K562 (cell line): ENCODE results near the gene SEZ6L. TPM values are rescaled to one million over a fixed set of nuclear protein-coding genes. Genes with fewer than 3 reads are reported as not detected.

Experiments
- ATAC-seq: fragments of 200-7000 bp; cut with Tn5 transposase; 3 replicates; pipeline ENCODE4 v1.9.1; 2020; ENCODE audit warnings: moderate library complexity
- BruUV-seq: library from RNA; stranded (reverse); fragments of 400-500 nt; replicated peaks from 2 replicates; lab custom pipeline; 2021; lab: Mats Ljungman, UMichigan
- CTCF ChIA-PET: fragments of 300-600 bp; formaldehyde crosslinking; extraction: SDS; loops from one replicate; lab custom pipeline; 2021; ENCODE audit warnings: low intra/inter-chr PET ratio; lab: Yijun Ruan, JAX
- POLR2A ChIA-PET: fragments of 300-600, 350-650 bp; sonication (Branson Sonifier 250); formaldehyde crosslinking; extraction: SDS; loops from one replicate; lab custom pipeline; 2021; ENCODE audit warnings: antibody characterized with exemption, inconsistent platforms; lab: Yijun Ruan, JAX
- DNase-seq, 4 experiments: peaks; one replicate each; pipeline versions ENCODE4 v3.0.0 to v3.0.0-alpha.2; 2011 to 2018; ENCODE audit warnings: low spot score in 3 of 4, mixed read lengths in 3 of 4; ENCODE audit errors: extremely low read depth in 1 of 4
- FAIRE-seq: peaks from 2 replicates; lab custom pipeline; 2011; peaks lifted over from hg19 to GRCh38; lab: Jason Lieb, UNC
- H2AFZ ChIP-seq: 2 replicates; pipeline ENCODE4 v1.6.0; 2011; ENCODE audit warnings: low read depth, low read length, control low read depth, inconsistent platforms
- H3K27ac ChIP-seq: fragments of 200-600 bp; 3 replicates; pipeline ENCODE4 v1.8.0; 2011; ENCODE audit warnings: low read depth, mild to moderate bottlenecking, control low read depth, inconsistent platforms, low read length, moderate library complexity, mixed read lengths; ENCODE audit errors: extremely low read depth
- H3K27me3 ChIP-seq, 2 experiments: fragments of 300-600 bp in 1 of 2; 2 replicates in 1 of 2; 3 replicates in 1 of 2; pipeline versions ENCODE4 v1.6.0 to v1.8.0; 2011; ENCODE audit warnings: inconsistent platforms in 2 of 2, low read length in 2 of 2, mild to moderate bottlenecking in 1 of 2, mixed read lengths in 1 of 2, moderate library complexity in 1 of 2; ENCODE audit not compliant: control insufficient read depth in 2 of 2, insufficient read depth in 2 of 2
- H3K36me3 ChIP-seq: fragments of 300-600 bp; 3 replicates; pipeline ENCODE4 v1.8.0; 2011; ENCODE audit warnings: mild to moderate bottlenecking, low read length, inconsistent platforms; ENCODE audit not compliant: control insufficient read depth, insufficient read depth
- H3K4me1 ChIP-seq, 2 experiments: fragments of 200-600 bp in 1 of 2; replicated peaks in 1 of 2; 2 replicates in 1 of 2; 3 replicates in 1 of 2; pipeline versions ENCODE4 v1.5.1 to v1.8.0; 2011; ENCODE audit warnings: inconsistent platforms in 2 of 2, low read length in 2 of 2, mild to moderate bottlenecking in 1 of 2, mixed read lengths in 1 of 2, moderate library complexity in 1 of 2; ENCODE audit not compliant: control insufficient read depth in 2 of 2, insufficient read depth in 2 of 2
- H3K4me2 ChIP-seq: 2 replicates; pipeline ENCODE4 v1.6.1; 2011; ENCODE audit warnings: low read length, control low read depth, inconsistent platforms, mixed read lengths; ENCODE audit not compliant: insufficient read depth
- H3K4me3 ChIP-seq: fragments of 200-600 bp; sonication (generic), shearing (Covaris generic); 2 replicates; pipeline ENCODE4 v1.5.1; 2016; ENCODE audit warnings: control low read depth, inconsistent platforms
- H3K79me2 ChIP-seq: fragments of 200-600 bp; 3 replicates; pipeline ENCODE4 v1.8.0; 2011; ENCODE audit warnings: low read length, inconsistent platforms; ENCODE audit not compliant: control insufficient read depth, insufficient read depth
- H3K9ac ChIP-seq, 2 experiments: 2 replicates each; pipeline versions ENCODE4 v1.6.0 to v1.6.1; 2011; ENCODE audit warnings: low read depth in 2 of 2, low read length in 2 of 2, control low read depth in 1 of 2, inconsistent platforms in 1 of 2, mild to moderate bottlenecking in 1 of 2, mixed read lengths in 1 of 2; ENCODE audit not compliant: insufficient read depth in 1 of 2
- H3K9me1 ChIP-seq: one replicate; pipeline ENCODE4 v1.6.0; 2011; ENCODE audit warnings: inconsistent platforms, mild to moderate bottlenecking, low read length, moderate library complexity; ENCODE audit not compliant: control insufficient read depth, insufficient read depth
- H3K9me3 ChIP-seq: replicated peaks from 2 replicates; pipeline ENCODE4 v1.5.1; 2011; ENCODE audit warnings: low read depth, low read length, inconsistent platforms; ENCODE audit not compliant: control insufficient read depth, insufficient read depth
- H4K20me1 ChIP-seq: replicated peaks from 2 replicates; pipeline ENCODE4 v1.6.1; 2011; ENCODE audit warnings: low read length, inconsistent platforms, mixed read lengths; ENCODE audit not compliant: control insufficient read depth, insufficient read depth
- CLOCK ChIP-seq: fragments of 250-450 bp; sonication (Bioruptor Pico); IDR thresholded peaks from 2 replicates; pipeline ENCODE4 v1.4.0; 2020; ENCODE audit warnings: mild to moderate bottlenecking, moderate library complexity, borderline replicate concordance
- CTCF ChIP-seq, 3 experiments: IDR thresholded peaks in 2 of 3; conservative IDR thresholded peaks in 1 of 3; 2 replicates each; pipeline ENCODE4 v1.5.1; 2011 to 2012; ENCODE audit warnings: low read length in 3 of 3, mild to moderate bottlenecking in 3 of 3, control low read depth in 2 of 3, improper control_type of control experiment in 1 of 3, inconsistent platforms in 1 of 3, low read depth in 1 of 3, mixed read lengths in 1 of 3, moderate library complexity in 1 of 3; ENCODE audit not compliant: insufficient read depth in 2 of 3
- MCM2 ChIP-seq: fragments of 450-650 bp; IDR thresholded peaks from 2 replicates; pipeline ENCODE4 v1.6.1; 2017; ENCODE audit warnings: low read depth, mild to moderate bottlenecking
- MXI1 ChIP-seq: IDR thresholded peaks from 2 replicates; pipeline ENCODE4 v1.6.1; 2011; ENCODE audit warnings: low read depth, mild to moderate bottlenecking, improper control_type of control experiment, low read length
- PATZ1 ChIP-seq: fragments of 250-450 bp; sonication (Bioruptor Pico); IDR thresholded peaks from 2 replicates; pipeline ENCODE4 v1.5.0; 2020; ENCODE audit warnings: mild to moderate bottlenecking, borderline replicate concordance
- PCBP1 ChIP-seq: fragments of 200-400 bp; formaldehyde crosslinking; IDR thresholded peaks from 2 replicates; pipeline ENCODE4 v1.6.1; 2018; ENCODE audit warnings: mild to moderate bottlenecking, low read depth, low read length; ENCODE audit not compliant: poor library complexity, severe bottlenecking
- PCBP2 ChIP-seq: fragments of 200-400 bp; formaldehyde crosslinking; IDR thresholded peaks from 2 replicates; pipeline ENCODE4 v1.6.1; 2018; ENCODE audit warnings: low read length, low read depth, mild to moderate bottlenecking, moderate library complexity; ENCODE audit not compliant: poor library complexity, severe bottlenecking
- PTBP1 ChIP-seq: fragments of 200-400 bp; formaldehyde crosslinking; IDR thresholded peaks from 2 replicates; pipeline ENCODE4 v1.6.1; 2017; ENCODE audit warnings: low read depth, low read length
- SMAD2 ChIP-seq: fragments of 150-350 bp; IDR thresholded peaks from 2 replicates; pipeline ENCODE4 v1.6.1; 2014; ENCODE audit warnings: low read depth, mild to moderate bottlenecking, low read length
- SMC3 ChIP-seq: conservative IDR thresholded peaks from 2 replicates; pipeline ENCODE4 v1.6.1; 2011; ENCODE audit warnings: low read depth, low read length, improper control_type of control experiment; ENCODE audit not compliant: insufficient read depth
- TBP ChIP-seq: optimal IDR thresholded peaks from 2 replicates; pipeline ENCODE3; 2011; ENCODE audit warnings: low read depth, low read length, improper control_type of control experiment
- ZKSCAN8 ChIP-seq: fragments of 200-800 bp; sonication (Bioruptor generic); IDR thresholded peaks from 2 replicates; pipeline ENCODE4 v1.6.1; 2016; ENCODE audit warnings: missing genetic modification characterization, missing compliant biosample characterization
- WGBS: fragments of 100-300 bp; shearing (Covaris generic); methylation state at CpG from one replicate; pipeline ENCODE4 v1.1.6; 2016; ENCODE audit warnings: low coverage, mixed read lengths; ENCODE audit not compliant: insufficient coverage; ENCODE audit errors: missing lambda C conversion rate; 5-methylcytosine and 5-hydroxymethylcytosine counted together
- in situ Hi-C: fragments of 300-500 bp; cut with MboI; formaldehyde crosslinking; loops from 4 replicates; pipeline ENCODE4 v1.15.0; 2018; ENCODE audit warnings: inconsistent platforms, mixed read lengths
- intact Hi-C: fragments of 100-400 bp; cut with micrococcal nuclease; formaldehyde crosslinking; loops from 2 replicates; pipeline ENCODE4 v1.14.2; 2022
- polyA plus RNA-seq, 8 experiments: library from polyadenylated mRNA; depleted of rRNA in 4 of 8; stranded (reverse) in 5 of 8; unstranded in 3 of 8; fragments of >200 nt; fragmentation: Nextera tagmentation in 2 of 8; fragmentation: Illumina TruSeq in 1 of 8; extraction: Ambion mirVana in 2 of 8; extraction: Trizol in 1 of 8; gene quantifications; 2 replicates each; pipeline versions ENCODE4 v1.2.1 to v1.2.3, GENCODE V29; 2011 to 2014; ENCODE audit warnings: inconsistent platforms in 1 of 8, missing spikeins in 1 of 8
- total RNA-seq, 7 experiments: library from RNA; depleted of rRNA in 6 of 7; stranded (reverse); fragments of >200 nt in 6 of 7; fragmentation: Illumina TruSeq in 2 of 7; extraction: Trizol in 2 of 7; gene quantifications; 2 replicates each; pipeline versions ENCODE4 v1.2.1 to v1.2.3, GENCODE V29; 2011 to 2021; ENCODE audit warnings: low replicate concordance in 1 of 7

SEZ6L gene
- total and polyA plus RNA-seq, 9 of the 15 experiments (the other 6 are each of a cell fraction or from before 2014, with no cell fraction given) = not detected

- Histone ChIP-seq H3K4me3 (no peak overlapping the region), H3K4me1 (no peaks in the 10 kb centered on the region), H3K79me2 (no peaks in the 10 kb centered on the region), H3K9me3 (no peaks in the 10 kb centered on the region; the same call in 1 of the 2 replicates), H3K9me1 (no peaks in the 10 kb centered on the region), H3K27me3 (peaks cover 0 to 19% of the 10 kb centered on the region in 2 experiments; a peak in 2 of 5 replicates), H3K36me3 (no peaks in the 10 kb centered on the region), H3K9ac (no peak overlapping the region), H4K20me1 (no peaks in the 10 kb centered on the region; the same call in 1 of the 2 replicates), H3K4me2 (peak overlapping the region; percentile 23; the same call in 1 of the 2 replicates), H2AFZ (peak overlapping the region; percentile 38; the same call in 1 of the 2 replicates), H3K27ac (no peak overlapping the region)
- no TSS peak for BruUV-seq
- in situ Hi-C loops = no loop called here
- ChIA-PET CTCF (interaction anchor here (1.1 kb wide), 1 partner anchor 84 kb away, joined by 4 read pairs; no protein-coding TSS in a partner anchor), POLR2A (interaction anchor here (0.7 kb wide), 1 partner anchor 54 kb away, joined by 3 read pairs; no protein-coding TSS in a partner anchor)
- ATAC-seq (peak; percentile 43; the same call in 1 of the 3 replicates), FAIRE-seq (no peak), DNase-seq (peak in 1 of 4 experiments; percentile 9)
- intact Hi-C loops = no loop called here
- WGBS = 2% methylated on average over 14 of the region's 15 CpGs
- TF ChIP-seq MXI1 (no peak), ZKSCAN8 (CRISPR knock-in tag) (peak; percentile 89), CTCF (IDR thresholded peaks at IDR 0.05 in 2 of 3, conservative IDR thresholded peaks at IDR 0.05 in 1 of 3; ENCODE audit: insufficient read depth in 2 of 3, low read depth in 1 of 3, low read length in 3 of 3) (peak; percentile 24 to 28 (median 26); a peak in 2 of 6 replicates), PTBP1 (no peak), SMAD2 (no peak), PCBP1 (no peak), MCM2 (no peak), SMC3 (0 out of 2 replicates have a peak, but pooled peaks have one; percentile 8), PATZ1 (CRISPR knock-in tag) (no peak), PCBP2 (no peak), CLOCK (no peak), TBP (no peak)
Measured at GRCh38 chr22:26377170-26377830, 208.0 kb downstream of the SEZ6L start.
